PC-3 (cell line): ENCODE measurements around the gene FDXR. TPM values are rescaled to one million over a fixed set of nuclear protein-coding genes. Genes with fewer than 3 reads are reported as not detected.

Experiments used
- ATAC-seq: fragments of 200-7000 bp; cut with Tn5 transposase; 2 replicates; pipeline ENCODE4 v1.9.1; 2020; ENCODE audit warnings: mild to moderate bottlenecking, moderate library complexity
- BruUV-seq: library from RNA; stranded (reverse); fragments of 400-500 nt; replicated peaks from 2 replicates; lab custom pipeline; 2021; lab: Mats Ljungman, UMichigan
- CTCF ChIA-PET: fragments of 300-600 bp; sonication (Branson Sonifier 250); formaldehyde crosslinking; loops from one replicate; lab custom pipeline; 2022; ENCODE audit warnings: antibody characterized with exemption; lab: Charles Lee
- POLR2A ChIA-PET: fragments of 300-600 bp; sonication (Branson Sonifier 250); formaldehyde crosslinking; loops from one replicate; lab custom pipeline; 2022; ENCODE audit warnings: antibody characterized with exemption; ENCODE audit not compliant: unreplicated experiment; lab: Charles Lee
- DNase-seq: peaks from one replicate; pipeline ENCODE4 v3.0.0-alpha.2; 2015
- H2AFZ ChIP-seq: fragments of 300-600 bp; sonication (generic); 2 replicates; pipeline ENCODE4 v1.6.0; 2016; ENCODE audit warnings: antibody characterized with exemption, low read length
- H3F3A ChIP-seq: fragments of 300-600 bp; sonication (generic); one replicate; pipeline ENCODE4 v1.6.0; 2017; ENCODE audit warnings: antibody characterized with exemption, low read length, control low read depth, mild to moderate bottlenecking; ENCODE audit not compliant: unreplicated experiment
- H3K27ac ChIP-seq: fragments of 300-600 bp; sonication (generic); 2 replicates; pipeline ENCODE4 v1.5.1; 2016; ENCODE audit warnings: mild to moderate bottlenecking, low read length
- H3K27me3 ChIP-seq: fragments of 300-600 bp; sonication (generic); 2 replicates; pipeline ENCODE4 v1.6.1; 2016; ENCODE audit warnings: low read length, mixed read lengths
- H3K36me3 ChIP-seq: fragments of 300-600 bp; sonication (generic); 2 replicates; pipeline ENCODE4 v1.6.1; 2016; ENCODE audit warnings: low read depth, mixed run types, low read length, mixed read lengths
- H3K4me1 ChIP-seq: fragments of 300-600 bp; sonication (generic); 2 replicates; pipeline ENCODE4 v1.5.1; 2016; ENCODE audit warnings: low read length; ENCODE audit not compliant: insufficient read depth
- H3K4me2 ChIP-seq: fragments of 300-600 bp; sonication (generic); 2 replicates; pipeline ENCODE4 v1.6.0; 2016; ENCODE audit warnings: low read length
- H3K4me3 ChIP-seq: fragments of 300-600 bp; sonication (generic); 2 replicates; pipeline ENCODE4 v1.5.1; 2016; ENCODE audit warnings: mild to moderate bottlenecking, low read length, mixed read lengths
- H3K79me2 ChIP-seq: fragments of 300-600 bp; sonication (generic); 2 replicates; pipeline ENCODE4 v1.6.1; 2017; ENCODE audit warnings: low read length, mixed read lengths
- H3K9ac ChIP-seq: fragments of 300-600 bp; sonication (generic); 2 replicates; pipeline ENCODE4 v1.6.0; 2016; ENCODE audit warnings: mild to moderate bottlenecking, low read length
- H3K9me2 ChIP-seq: fragments of 300-600 bp; sonication (generic); replicated peaks from 2 replicates; pipeline ENCODE4 v1.6.1; 2016; ENCODE audit warnings: mixed run types, low read length, mixed read lengths
- H3K9me3 ChIP-seq: fragments of 300-600 bp; sonication (generic); 2 replicates; pipeline ENCODE4 v1.6.1; 2016; ENCODE audit warnings: low read length, mixed read lengths
- H4K20me1 ChIP-seq: fragments of 300-600 bp; sonication (generic); 2 replicates; pipeline ENCODE4 v1.6.1; 2016; ENCODE audit warnings: low read length, mixed read lengths
- CTCF ChIP-seq: fragments of 300-600 bp; sonication (generic); conservative IDR thresholded peaks from 2 replicates; pipeline ENCODE4 v1.5.1; 2017; ENCODE audit warnings: antibody characterized with exemption, low read depth, mild to moderate bottlenecking, low read length
- EZH2 ChIP-seq: fragments of 300-600 bp; sonication (generic); IDR thresholded peaks from one replicate; pipeline ENCODE4 v1.6.1; 2017; ENCODE audit warnings: antibody characterized with exemption, mild to moderate bottlenecking, low read length; ENCODE audit not compliant: unreplicated experiment
- EZH2phosphoT487 ChIP-seq: fragments of 300-600 bp; sonication (generic); IDR thresholded peaks from 2 replicates; pipeline ENCODE4 v1.6.1; 2018; ENCODE audit warnings: mild to moderate bottlenecking, antibody characterized with exemption, low read length, borderline replicate concordance
- intact Hi-C: fragments of 100-400 bp; cut with micrococcal nuclease; formaldehyde crosslinking; loops from 2 replicates; pipeline ENCODE4 v1.9.0; 2023
- total RNA-seq: library from RNA; depleted of rRNA; stranded (reverse); fragments of >200 nt; gene quantifications from 2 replicates; pipeline ENCODE4 v1.2.3, GENCODE V29; 2014

The FDXR gene
- total RNA-seq, 1 experiment from 2014 or later: 28.1 TPM

- BruUV-seq: no TSS peak
- Histone ChIP-seq H3K36me3 (no peaks in the 10 kb centered on the region), H4K20me1 (no peaks in the 10 kb centered on the region), H2AFZ (no peak overlapping the region), H3K4me2 (no peak overlapping the region), H3F3A (no peaks in the 10 kb centered on the region), H3K9me2 (no peaks in the 10 kb centered on the region), H3K79me2 (no peaks in the 10 kb centered on the region), H3K9ac (no peak overlapping the region), H3K9me3 (no peaks in the 10 kb centered on the region), H3K27me3 (peaks cover 54% of the 10 kb centered on the region), H3K27ac (no peak overlapping the region), H3K4me1 (no peaks in the 10 kb centered on the region), H3K4me3 (no peak overlapping the region)
- ATAC-seq (no peak), DNase-seq (no peak)
- POLR2A ChIA-PET: no interaction called here
- CTCF ChIA-PET: interaction anchor here (1.7 kb wide), 1 partner anchor 10 kb away, joined by 4 read pairs; no protein-coding TSS in a partner anchor
- TF ChIP-seq EZH2 (no peak), EZH2phosphoT487 (no peak), CTCF (no peak)
- intact Hi-C loops: no loop called here
Measured at GRCh38 chr17:74852237-74853047, 20.4 kb downstream of the FDXR start.

- no peaks in the 10 kb centered on the region for H3K36me3 ChIP-seq
- ChIA-PET POLR2A (no interaction called here), CTCF (interaction anchor here (1.7 kb wide), 1 partner anchor 9 kb away, joined by 4 read pairs; no protein-coding TSS in a partner anchor)
- H3K79me2 ChIP-seq: no peaks in the 10 kb centered on the region
- TF ChIP-seq EZH2 (no peak), EZH2phosphoT487 (no peak), CTCF (no peak)
- H3K9me3 ChIP-seq: no peaks in the 10 kb centered on the region
- no peak overlapping the region for H3K4me2 ChIP-seq
- no peak overlapping the region for H2AFZ ChIP-seq
- no peaks in the 10 kb centered on the region for H3K4me1 ChIP-seq
- peaks cover 46% of the 10 kb centered on the region for H3K27me3 ChIP-seq
- BruUV-seq: no TSS peak
- H3K4me3 ChIP-seq: no peak overlapping the region
- intact Hi-C loops: no loop called here
- no peaks in the 10 kb centered on the region for H3K9me2 ChIP-seq
- DNase-seq: no peak
- H4K20me1 ChIP-seq: no peaks in the 10 kb centered on the region
- ATAC-seq: no peak
- H3F3A ChIP-seq: no peaks in the 10 kb centered on the region
- no peak overlapping the region for H3K9ac ChIP-seq
- no peak overlapping the region for H3K27ac ChIP-seq
Measured at GRCh38 chr17:74851612-74852236, 21.1 kb downstream of the FDXR start.
